SHP77 (cell line): ENCODE measurements around the gene AKAP12.

Experiments
- DNase-seq, 2 experiments: peaks; one replicate each; lab custom pipeline; 2025; lab: John Stamatoyannopoulos, UW

Gene AKAP12

DNA sequence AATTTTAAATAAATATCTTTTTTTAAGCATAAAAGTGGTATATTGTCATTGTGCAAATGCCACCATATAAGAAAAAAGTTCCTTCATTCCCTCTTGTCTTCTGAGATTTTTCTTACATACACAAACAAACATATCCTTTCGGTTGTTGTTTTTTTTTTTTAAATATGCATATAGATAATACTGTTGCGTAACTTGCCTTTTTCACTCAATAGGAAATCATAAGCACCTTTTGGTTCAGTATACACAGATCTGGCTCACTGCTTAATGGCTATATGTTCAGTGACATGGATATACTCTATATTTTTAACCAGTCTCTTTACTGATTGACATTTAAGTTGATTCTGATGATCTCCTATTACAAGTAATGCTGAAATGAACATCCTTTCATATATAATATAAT is 40.1 kb downstream of the AKAP12 start:
- no peak for DNase-seq

DNA sequence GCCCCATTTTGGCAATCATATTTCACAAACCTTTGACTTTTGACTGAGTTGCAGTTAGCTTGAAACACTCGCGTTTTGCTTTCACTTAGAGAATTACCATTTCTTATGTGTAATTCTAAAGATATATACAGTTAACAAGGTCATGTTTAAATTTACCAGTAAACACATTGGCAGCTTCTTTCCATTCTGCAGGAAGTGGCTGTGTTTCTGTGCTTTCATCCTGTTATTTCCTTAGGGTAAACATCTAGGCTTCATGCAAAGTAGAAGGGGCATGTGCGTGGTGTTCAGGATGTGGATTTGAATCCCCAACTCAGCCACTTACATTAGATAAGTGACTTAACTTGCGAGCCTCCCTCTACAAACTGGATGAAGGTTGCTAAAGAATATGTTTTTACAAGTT is 41.1 kb downstream of the AKAP12 start:
- no peak for DNase-seq

DNA sequence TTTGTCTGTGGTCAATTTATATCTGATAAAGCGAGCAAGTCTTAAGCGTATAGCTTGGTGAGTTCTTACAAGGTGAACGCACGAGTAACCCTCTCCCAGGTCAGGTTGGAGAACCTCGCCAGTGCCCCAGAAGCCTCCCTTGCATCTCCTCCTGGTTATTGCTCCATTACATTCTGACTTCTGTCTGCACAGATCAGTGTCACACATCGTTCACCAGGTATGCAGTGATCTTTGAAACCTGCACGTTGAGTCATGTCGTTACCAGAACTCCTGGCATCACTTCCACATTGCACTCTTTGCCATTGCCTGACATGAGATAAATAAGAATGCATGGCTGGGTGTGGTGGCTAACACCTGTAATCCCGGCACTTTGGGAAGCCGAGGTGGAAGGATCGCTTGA is 44.2 kb downstream of the AKAP12 start:
- DNase-seq: no peak

DNA sequence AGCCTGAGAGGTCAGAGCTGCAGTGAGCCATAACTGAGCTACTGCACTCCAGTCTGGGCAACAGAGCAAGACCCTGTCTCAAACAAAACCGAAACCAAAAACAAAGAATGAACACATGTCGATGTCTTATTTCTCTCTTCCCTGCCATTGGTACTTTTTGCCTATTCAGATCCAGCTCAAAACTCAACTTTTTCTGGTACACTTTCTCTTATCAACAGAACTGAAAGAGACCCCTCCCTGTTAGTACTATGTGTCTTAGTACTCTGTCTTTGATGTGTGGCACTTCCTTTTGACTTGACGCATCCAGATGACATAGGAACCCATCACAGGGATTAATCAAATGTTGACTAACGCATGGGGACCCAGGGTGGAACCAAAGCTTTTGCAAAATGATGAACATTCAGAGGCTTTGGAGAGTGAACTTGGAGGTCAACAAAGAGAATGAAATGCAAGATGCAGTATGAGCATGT is 44.8 kb downstream of the AKAP12 start:
- DNase-seq: no peak

DNA sequence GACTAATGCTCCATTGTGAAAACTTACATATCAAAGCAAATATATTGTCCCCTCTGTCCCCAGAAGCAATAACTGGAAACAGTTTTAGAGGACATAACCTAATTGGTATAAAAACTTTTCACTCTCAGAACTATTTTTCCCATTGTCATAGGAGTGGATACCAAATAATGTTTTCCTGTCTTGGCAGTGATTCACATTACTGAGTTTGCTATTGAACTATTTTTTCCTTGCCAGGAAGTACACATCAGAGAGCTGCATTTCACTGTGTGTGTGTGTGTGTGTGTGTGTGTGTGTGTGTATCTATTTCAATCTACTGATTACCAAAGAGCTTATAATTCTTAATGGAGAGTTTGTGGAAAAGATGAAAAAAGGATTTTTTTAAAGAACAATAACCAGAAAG is 45.4 kb downstream of the AKAP12 start:
- DNase-seq: no peak

DNA sequence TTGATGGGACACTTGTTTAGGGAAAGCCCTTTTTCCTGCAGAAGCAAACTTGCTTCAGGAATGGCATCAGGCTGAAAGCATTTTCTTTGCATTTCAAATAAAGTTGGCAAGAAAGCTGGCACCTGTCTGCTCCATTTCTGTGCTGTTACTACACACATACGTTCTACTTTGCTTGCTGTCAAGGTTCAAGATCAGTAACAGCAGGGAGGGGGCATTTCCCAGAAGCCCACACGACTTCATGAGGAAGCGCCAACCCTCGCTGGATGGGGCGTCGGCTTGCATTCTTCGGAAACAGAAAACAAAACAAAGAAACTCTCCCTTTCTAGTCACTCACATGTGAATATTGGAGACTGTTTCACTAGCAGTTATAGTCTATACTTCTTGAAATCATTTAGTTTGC is 46.4 kb downstream of the AKAP12 start:
- DNase-seq: no peak

DNA sequence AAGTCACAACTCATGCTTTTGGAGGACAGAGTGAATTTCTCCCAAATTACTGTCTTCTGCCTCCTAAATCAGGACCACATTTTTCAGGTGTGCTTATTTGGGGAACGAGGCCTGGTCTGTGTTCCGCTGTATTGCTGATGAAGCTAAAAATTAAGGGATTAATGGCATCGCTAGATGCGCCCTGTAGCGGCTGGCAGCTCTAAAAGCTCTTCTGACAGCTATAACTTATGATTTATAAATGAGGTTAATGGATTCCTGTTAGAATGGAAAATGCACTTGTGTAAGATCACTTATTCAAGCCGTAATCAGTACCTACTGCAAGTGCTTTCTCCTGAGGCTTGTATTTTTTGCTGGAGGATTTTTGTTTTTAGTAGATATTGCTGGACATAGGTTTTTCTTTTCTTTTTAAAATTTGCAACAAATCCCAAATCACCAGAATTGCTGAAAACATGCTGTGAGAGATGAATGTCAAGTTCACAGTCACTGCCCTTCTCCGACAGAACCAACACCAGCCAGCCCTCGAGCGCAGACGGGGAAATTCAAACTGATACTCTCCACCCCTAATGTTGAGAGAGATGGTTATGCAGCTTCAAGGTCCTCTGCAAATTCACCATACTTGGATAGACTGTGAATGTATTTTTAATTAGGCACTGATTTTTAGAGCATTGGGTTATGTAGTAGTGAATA is 49.1 kb downstream of the AKAP12 start:
- no peak for DNase-seq

DNA sequence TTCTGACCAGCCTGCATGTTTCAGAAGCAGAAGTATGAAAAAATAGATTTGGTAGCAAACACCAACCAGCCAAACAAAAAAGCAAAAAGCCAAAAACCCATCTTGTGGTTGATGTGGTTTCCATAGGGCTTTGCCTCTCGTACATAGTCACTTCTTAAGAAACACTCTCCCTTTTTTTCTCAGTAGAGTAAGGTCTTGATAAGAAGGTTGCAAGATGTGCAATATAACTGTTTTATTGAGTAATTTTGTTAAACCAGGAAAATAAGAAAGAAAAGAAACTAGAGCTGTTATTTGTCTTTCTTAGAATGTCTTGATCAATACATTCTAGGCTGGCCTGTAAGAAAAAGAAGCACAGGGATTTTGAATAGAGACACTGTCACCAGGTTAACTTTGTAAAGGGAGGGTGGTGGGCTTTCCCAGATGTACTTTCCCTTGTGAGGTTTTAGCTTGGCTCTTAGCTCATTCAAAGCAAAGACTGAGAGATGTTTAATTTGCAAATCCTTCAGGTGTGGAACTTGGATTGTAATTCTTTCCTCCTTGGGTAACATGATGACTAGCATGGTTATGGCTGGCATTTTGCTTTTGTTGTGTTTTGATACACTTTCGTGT is 49.7 kb downstream of the AKAP12 start:
- no peak for DNase-seq

DNA sequence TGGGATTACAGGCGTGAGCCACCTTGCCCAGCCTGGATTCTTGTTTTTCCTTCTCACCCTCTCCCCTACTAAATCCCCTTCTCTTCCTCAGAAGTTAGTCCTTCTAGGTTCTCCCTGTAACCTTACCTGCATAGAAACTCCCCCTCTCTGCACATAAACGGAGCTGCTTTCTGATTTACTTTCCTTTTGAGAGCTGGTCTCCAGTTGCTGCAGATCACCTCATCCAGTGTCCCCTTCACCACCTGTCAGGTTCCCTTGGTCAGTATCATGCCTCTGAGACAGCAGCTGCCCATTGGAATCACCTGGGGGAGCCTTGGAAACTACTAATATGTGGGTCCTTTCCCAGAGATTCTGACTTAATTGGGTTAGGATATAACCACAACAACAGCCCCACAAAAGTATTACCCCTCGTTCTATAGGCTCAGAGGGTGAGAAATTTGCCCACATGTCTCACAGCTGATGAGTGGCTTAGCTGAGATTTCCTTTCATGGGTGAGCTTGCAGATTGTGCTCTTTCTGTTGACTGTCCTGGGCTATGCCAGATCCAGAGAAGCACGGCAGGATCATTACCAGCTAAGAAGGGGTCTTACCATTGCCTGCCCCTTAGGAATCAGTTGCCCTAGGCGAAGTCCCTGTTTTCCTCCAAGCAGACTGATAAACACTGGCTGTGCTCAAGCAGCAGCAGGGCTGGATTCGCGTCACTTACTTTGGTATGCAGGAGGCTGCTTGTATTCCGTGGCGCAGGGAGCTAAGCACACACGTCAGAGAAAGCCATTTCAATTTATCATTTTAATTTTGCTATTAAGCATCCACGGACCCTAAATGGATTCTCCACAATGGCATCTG is 51.3 kb downstream of the AKAP12 start:
- DNase-seq: no peak

DNA sequence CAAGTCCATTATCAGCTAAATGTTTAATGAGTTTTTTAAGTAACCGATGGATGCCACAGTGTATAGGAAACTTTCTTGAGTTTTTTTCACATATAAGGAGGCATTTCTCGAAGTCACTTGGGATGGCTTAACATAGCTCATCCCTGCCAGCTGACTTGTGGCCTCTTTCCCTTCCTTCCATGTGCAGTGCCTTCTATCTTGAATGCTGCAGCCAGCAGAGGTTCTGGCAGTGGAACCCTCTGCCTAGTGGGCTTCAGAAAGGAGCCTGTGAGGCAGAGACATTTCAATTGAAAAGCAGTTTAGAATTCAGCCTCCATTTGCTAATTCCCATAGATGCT is 51.9 kb downstream of the AKAP12 start:
- DNase-seq: no peak

DNA sequence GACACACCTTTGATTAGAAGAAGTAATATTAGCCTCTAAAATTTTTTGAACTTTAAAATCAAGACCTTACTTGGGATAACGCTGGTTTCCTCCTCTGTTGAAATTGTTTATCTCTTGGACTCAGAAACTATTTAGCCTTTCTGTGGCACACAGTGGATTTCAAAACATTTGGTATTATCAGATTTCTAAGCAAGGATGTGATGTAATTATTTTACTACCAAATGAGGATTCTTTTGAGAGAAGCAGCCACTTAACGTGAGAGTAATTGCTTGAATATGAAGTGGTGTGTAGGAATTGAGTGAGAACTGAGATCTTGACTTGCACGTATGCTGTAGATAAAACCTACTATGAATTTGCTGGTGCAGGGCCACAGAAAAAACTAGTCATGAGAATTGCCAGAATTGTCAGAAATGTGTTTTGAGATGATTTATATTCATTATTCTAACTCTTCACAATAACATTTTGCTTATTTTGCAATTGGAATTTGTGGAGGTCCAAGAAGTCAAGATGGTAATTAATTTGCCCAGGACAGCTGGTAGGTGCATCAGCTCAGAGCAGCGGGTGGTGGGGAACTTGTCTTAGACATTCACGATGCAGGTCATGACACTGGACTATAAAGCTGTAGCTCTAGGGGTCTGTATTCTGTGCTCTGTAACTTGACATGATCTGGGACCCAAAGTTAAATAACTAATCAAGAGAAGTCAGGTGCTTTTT is 53.4 kb downstream of the AKAP12 start:
- no peak for DNase-seq

DNA sequence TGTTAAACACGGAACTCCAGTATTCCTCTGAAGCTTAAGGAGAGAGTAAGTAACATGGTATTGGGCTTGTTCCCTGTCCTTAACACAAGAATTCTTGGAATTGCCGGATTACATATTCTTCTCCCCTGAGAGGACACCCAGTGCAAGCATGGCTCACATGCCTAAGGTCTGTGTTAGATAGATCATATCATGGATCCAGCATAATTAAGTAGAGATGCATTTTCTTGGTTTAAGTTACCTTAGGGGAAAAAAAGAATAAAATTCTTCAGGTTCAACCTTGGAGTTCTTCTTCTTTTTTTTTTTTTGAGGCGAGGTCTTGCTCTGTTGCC is 53.9 kb downstream of the AKAP12 start:
- DNase-seq: no peak

DNA sequence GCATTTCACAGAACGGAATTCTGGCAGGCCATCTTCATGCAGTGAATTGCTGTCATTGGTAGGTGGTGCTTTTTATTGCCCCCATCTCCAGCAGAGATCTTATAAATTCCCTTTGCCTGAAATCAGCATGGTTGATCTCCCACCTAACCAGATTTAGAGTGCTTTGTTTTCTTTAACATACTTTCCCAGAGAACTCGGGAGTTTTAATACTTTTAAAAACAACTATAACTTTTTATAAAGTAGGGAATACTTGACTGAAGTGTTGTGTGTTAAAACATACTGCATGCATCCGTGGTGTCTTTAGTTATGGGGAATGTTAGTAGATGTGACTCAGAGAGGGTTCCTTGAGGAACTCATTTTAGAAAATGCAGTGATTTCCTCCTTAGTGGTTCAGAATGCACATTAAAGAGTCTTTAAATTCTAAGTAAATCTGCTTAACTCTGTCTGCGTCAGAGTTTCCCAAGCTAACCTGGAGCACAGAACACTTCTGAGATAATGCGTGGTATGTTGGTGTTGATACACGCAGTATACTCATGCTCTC is 54.9 kb downstream of the AKAP12 start:
- no peak for DNase-seq

DNA sequence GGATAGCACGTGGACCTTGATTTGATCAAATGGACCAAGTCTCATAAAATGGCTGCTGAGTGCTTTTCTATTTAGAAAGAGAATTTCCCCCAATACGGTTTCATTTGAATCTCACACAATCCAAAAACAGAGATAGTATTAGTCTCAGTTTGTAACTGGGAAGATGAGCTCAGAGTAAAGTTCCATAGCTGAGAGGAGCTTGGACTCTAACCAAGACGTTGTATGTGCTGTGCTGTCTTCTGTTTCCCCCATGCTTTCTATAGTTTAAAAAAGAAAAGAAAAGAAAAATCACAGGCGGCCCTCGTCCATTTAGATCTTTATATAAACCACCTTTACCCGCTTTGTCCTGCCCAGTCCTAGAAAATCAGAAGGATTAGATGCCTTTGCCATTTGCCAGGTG is 58.1 kb downstream of the AKAP12 start:
- no peak for DNase-seq

DNA sequence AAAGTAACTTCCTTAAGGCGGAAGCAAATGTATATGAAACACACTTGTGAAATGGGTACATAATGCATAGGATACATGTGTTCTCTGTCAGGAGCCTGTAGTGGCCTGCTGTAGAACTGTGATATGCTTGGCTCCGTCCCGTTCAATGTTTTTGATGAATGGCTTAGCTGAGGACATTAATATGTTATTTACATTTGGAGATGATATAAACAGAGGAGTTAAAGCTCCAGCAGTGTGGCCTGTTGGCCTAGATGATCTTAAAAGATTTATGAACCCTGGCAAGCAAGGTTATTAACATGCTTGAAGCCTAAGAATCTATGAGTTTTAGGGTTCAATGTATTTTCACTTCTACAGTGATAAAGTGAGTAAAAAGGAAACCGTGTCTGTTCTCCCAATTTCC is 59.2 kb downstream of the AKAP12 start:
- no peak for DNase-seq

DNA sequence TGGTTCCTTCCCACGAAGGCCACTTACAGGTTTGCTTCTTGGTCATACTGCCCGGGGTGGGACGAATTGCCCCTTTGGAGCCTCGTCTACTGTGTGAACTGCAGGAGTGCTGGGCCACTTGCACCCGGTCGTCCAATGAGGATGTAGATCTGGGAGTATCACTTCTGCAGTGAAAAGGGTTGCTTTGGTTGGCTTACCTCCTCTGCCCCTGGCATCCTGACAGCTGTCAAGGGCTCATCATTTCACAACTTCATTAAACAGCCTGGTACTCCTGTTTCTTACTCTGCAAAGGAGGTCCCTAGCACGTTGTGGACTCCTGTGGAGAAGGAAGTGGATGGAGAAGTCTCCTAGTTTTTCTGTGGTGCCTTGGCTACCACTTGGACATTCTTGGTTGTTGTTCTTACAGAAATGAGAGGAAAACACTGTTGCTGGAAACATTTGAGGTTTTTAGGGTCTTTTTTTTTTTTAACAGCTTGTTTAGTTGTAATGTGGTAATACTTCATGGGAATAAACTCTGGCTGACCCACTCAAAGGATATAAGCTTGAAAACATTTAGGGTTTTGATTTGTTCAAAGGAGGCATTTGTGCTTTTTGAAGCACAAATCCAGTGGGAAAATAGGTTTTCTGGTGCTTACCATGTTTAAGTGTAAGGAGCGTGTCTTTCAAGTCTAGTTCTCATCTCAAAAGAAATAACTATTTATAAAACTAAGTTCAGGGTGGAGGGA is 60.7 kb downstream of the AKAP12 start:
- DNase-seq: no peak

DNA sequence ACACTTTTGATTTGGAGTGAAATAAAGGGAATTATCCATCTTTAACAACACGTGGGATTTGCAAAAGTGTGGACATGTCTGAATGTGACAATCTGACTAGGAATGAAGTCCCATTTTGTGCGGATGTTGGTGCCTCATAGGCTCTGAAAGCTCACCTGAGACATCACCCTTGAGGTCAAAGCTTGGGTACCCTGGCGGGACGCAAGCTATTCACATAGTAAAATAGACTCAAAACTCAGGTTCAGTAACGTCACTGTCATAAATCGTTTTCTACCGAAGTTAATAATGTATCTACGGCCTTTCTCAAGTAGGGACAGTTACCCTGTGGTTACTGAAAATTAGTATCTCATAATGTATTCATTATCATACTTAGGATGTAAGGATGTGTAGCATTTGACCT is 61.8 kb downstream of the AKAP12 start:
- no peak for DNase-seq

DNA sequence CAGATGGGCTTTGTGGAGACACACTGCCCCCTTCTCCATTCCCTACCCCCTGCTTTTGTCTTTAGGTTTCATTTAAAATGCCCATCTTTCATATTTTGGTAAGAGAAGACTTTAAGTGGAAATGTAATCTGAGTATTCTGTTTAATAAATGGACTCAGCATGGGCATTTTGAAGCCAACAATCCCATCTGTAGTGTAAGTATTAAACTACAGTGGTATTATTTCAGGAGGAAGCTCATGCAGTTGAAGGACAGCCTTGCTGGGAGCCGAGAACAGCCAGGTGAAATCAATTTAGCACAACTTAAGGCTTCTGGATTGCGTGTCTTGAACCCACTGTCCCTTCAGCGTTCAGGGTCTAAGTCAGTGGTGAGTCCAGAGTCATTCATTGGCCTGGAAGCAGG is 63.5 kb downstream of the AKAP12 start:
- DNase-seq: no peak

DNA sequence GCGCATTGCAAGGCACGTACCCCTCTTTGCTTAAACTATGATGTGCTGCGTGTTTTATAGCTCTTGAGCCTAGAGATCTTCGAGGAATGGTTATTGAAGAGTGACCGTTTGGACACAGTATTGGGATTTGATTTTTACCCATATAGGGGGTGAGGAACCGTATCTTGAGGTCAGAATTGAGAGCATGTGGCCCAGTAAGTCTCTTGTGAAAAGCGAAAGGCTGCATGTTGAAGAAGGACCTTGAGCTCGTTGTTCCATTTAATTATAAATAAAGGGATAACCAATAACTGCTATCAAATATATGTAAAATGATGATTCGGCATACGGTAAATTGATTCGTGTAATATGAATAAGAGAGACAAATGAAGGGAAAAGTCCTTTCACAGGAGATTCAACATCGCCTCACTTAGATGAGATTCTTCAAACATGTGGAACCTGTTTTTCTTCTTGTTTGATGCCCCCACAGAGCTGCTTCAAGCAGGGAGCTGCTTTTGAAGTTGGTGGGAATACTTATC is 66.6 kb downstream of the AKAP12 start:
- DNase-seq: no peak

DNA sequence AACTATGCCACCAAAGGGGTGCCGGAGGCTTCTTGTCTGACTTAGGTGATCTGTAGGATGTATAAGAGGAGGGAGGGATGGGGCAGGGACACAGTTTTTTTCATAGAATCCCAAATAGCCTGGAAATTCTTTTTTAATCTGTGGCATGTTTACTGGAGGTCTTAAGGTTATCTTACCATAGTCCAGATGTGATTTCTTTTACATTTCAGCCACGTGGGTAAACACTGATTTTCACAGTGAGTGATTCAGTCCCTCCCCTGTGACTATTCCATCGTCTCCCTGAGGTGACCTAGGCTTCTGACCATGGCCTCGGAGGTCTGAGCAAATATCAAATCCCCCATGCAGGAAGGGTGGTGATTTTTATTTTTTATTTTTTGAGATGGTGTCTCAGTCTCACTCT is 67.7 kb downstream of the AKAP12 start:
- DNase-seq: no peak

DNA sequence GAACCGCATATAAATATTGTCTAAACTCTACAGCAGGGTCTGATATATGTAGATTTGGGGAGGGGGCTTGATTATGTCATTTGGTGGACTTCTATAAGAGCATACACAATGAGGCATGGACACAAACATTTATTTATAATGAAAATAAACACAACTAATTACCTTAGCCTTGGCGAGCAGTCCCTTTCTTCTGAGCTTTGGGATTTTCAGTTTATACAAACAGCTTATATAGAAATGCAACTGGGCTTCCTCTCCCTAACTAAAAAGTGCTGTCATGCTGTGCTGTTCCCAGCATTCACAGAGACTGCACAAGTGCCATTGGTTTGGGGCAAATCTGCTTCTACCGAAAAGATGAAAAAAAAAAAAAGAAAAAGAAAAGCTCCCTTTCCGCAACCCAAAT is 69.9 kb downstream of the AKAP12 start:
- no peak for DNase-seq

DNA sequence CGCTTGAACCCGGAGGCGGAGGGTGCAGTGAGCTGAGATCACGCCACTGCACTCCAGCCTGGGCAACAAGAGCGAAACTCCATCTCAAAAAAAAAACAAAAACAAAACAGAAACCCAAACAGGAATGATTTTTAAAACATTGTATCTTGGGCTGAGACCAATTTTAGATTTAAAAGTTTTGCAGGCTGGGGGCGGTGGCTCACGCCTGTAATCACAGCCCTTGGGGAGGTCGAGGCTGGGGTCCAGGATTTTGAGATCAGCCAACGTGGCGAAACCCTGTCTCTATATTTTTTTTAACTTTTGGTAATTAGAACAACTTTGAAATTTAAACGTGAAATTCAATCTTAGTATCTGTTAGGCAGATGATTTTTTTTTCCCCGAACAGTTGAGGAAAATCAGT is 70.5 kb downstream of the AKAP12 start:
- DNase-seq: no peak
